Uterus (tissue), 4 donors: ENCODE results near the gene GLCE. TPM values are rescaled to one million over a fixed set of nuclear protein-coding genes. Genes with fewer than 3 reads are reported as not detected.

Experiments
- DNase-seq, 2 donors: peaks; one replicate each; pipeline ENCODE4 v3.0.0-alpha.2; 2019 to 2020
- H3K27ac ChIP-seq, 2 donors: fragments of 200-600 bp; sonication (generic); 1 replicate in 1 of 2; 2 replicates in 1 of 2; pipeline ENCODE4 v1.5.1; 2016 to 2018
- H3K27me3 ChIP-seq, 2 donors: fragments of 200-600 bp; sonication (generic); one replicate each; pipeline ENCODE4 v1.5.1; 2018 to 2019; ENCODE audit warnings: control low read depth in 1 of 2
- H3K36me3 ChIP-seq, 2 donors: fragments of 200-600 bp; sonication (generic); one replicate each; pipeline ENCODE4 v1.5.1; 2019; ENCODE audit warnings: control low read depth in 1 of 2
- H3K4me1 ChIP-seq, 2 donors: fragments of 200-600 bp; sonication (generic); one replicate each; pipeline ENCODE4 v1.5.1; 2018 to 2019; ENCODE audit warnings: control low read depth in 1 of 2
- H3K4me3 ChIP-seq, 2 donors: fragments of 200-600 bp; sonication (generic); 1 replicate in 1 of 2; 2 replicates in 1 of 2; pipeline ENCODE4 v1.5.1; 2018 to 2019; ENCODE audit warnings: mild to moderate bottlenecking in 1 of 2
- H3K9me3 ChIP-seq, 2 donors: fragments of 200-600 bp; sonication (generic); one replicate each; pipeline ENCODE4 v1.5.1; 2019; ENCODE audit warnings: control low read depth in 1 of 2
- CTCF ChIP-seq, 4 experiments: fragments of 200-600 bp in 2 of 4; fragments of 450-650 bp in 2 of 4; sonication (generic) in 2 of 4; IDR thresholded peaks; one replicate each; pipeline ENCODE4 v1.5.1; 2016 to 2019; ENCODE audit warnings: antibody characterized with exemption in 4 of 4, mild to moderate bottlenecking in 2 of 4, moderate library complexity in 1 of 4
- POLR2A ChIP-seq, 2 donors: fragments of 450-650 bp; IDR thresholded peaks; one replicate each; pipeline ENCODE4 v1.6.1; 2016; ENCODE audit warnings: antibody characterized with exemption in 2 of 2, mild to moderate bottlenecking in 1 of 2, moderate library complexity in 1 of 2
- intact Hi-C: fragments of 100-400 bp; cut with DNase I; formaldehyde crosslinking; loops from one replicate; pipeline ENCODE4 v1.15.1; 2023; ENCODE audit warnings: low total_unique reads
- total RNA-seq, 4 donors: library from RNA; depleted of rRNA in 3 of 4; stranded (reverse); fragments of >200 nt in 3 of 4; gene quantifications; one replicate each; pipeline versions ENCODE4 v1.1.0 to v1.2.4, GENCODE V29; 2014 to 2023
- donor health status: DM: yes; HTN: yes; CAD: no.

Gene GLCE
- total RNA-seq, 4 donors from 2014 or later, result 3.1 to 46.0 (median 14.7) TPM

GRCh38 chr15:69158201-69158842, 2.1 kb upstream of the GLCE start:
- no peak for DNase-seq
- Histone ChIP-seq H3K27ac (no peak overlapping the region), H3K27me3 (no peaks in the 10 kb centered on the region), H3K4me1 (peaks cover 0 to 4% of the 10 kb centered on the region in 2 donors), H3K36me3 (no peaks in the 10 kb centered on the region), H3K4me3 (no peak overlapping the region), H3K9me3 (no peaks in the 10 kb centered on the region)
- intact Hi-C loops, result no loop called here
- no peak for TF ChIP-seq CTCF (IDR thresholded peaks at IDR 0.05)
- TF ChIP-seq POLR2A (IDR thresholded peaks at IDR 0.05), result no peak

DNA sequence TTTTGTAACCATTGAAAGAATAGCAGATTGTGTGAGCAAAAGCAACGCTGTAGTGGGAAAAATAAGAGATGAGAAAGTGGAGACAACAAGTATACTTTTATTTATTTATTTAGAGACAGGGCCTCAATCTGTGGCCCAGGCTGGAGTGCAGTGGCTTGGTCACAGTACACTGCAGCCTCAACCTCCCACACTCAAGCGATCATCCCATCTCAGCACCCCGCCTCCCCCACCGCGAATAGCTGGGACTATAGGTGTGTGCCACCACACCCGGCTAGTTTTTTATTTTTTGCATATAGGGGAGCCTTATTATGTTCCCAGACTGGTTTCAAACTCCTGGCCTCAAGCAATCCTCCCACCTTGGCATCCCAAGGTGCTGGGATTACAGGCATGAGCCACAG, 1.6 kb upstream of the GLCE start:
- H3K4me1 ChIP-seq, result peaks cover 0 to 4% of the 10 kb centered on the region in 2 donors
- H3K9me3 ChIP-seq, result no peaks in the 10 kb centered on the region
- no peak for DNase-seq
- TF ChIP-seq CTCF (IDR thresholded peaks at IDR 0.05) (no peak), POLR2A (IDR thresholded peaks at IDR 0.05) (no peak)
- H3K27me3 ChIP-seq, result no peaks in the 10 kb centered on the region
- intact Hi-C loops, result no loop called here
- H3K36me3 ChIP-seq, result no peaks in the 10 kb centered on the region
- H3K4me3 ChIP-seq, result no peak overlapping the region
- H3K27ac ChIP-seq, result no peak overlapping the region

GRCh38 chr15:69159805-69160140, 662 bp upstream of the GLCE start:
- H3K27ac ChIP-seq, result peak overlapping the region; percentile 47 to 60

GRCh38 chr15:69161079-69161877, 843 bp downstream of the GLCE start:
- peaks cover 0 to 4% of the 10 kb centered on the region in 2 donors for H3K4me1 ChIP-seq
- H3K36me3 ChIP-seq, result no peaks in the 10 kb centered on the region
- peak overlapping the region; percentile 76 to 82 for H3K27ac ChIP-seq
- peak overlapping the region; percentile 80 to 91 for H3K4me3 ChIP-seq
- TF ChIP-seq POLR2A (IDR thresholded peaks at IDR 0.05) (no peak), CTCF (IDR thresholded peaks at IDR 0.05) (peak in 2 of 4 experiments; percentile 16 to 34)
- H3K9me3 ChIP-seq, result no peaks in the 10 kb centered on the region
- intact Hi-C loops, result no loop called here
- peak; percentile 25 to 26 for DNase-seq
- H3K27me3 ChIP-seq, result no peaks in the 10 kb centered on the region

More at GRCh38 chr15:69159805-69160140, 662 bp upstream of the GLCE start:
- Histone ChIP-seq H3K36me3 (no peaks in the 10 kb centered on the region), H3K27me3 (no peaks in the 10 kb centered on the region), H3K9me3 (no peaks in the 10 kb centered on the region), H3K4me3 (peak overlapping the region; percentile 80 to 91), H3K4me1 (peaks cover 0 to 4% of the 10 kb centered on the region in 2 donors)
- DNase-seq, result no peak
- TF ChIP-seq CTCF (IDR thresholded peaks at IDR 0.05) (no peak), POLR2A (IDR thresholded peaks at IDR 0.05) (no peak)
- intact Hi-C loops, result no loop called here

DNA sequence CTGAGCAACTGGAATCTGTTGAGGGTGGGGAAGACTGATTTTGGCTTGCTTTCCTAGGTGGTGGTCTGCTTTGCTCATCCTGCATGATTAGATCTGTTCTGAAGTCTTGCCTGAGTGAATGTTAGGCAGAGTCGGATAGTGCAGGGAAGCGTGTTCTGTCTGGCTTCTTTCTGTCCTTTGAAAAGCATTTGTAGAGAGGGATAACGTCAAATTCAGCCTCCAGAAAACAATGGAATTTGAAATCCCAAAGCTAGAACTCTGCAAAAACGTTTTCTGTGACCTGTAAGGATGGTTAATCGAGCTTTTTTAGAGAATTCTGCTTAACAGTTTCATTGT, 1.4 kb downstream of the GLCE start:
- peaks cover 0 to 4% of the 10 kb centered on the region in 2 donors for H3K4me1 ChIP-seq
- no peaks in the 10 kb centered on the region for H3K9me3 ChIP-seq
- TF ChIP-seq CTCF (IDR thresholded peaks at IDR 0.05), result peak in 1 of 4 experiments; percentile 5
- TF ChIP-seq POLR2A (IDR thresholded peaks at IDR 0.05), result no peak
- H3K27ac ChIP-seq, result peak overlapping the region in 1 of 2 donors; percentile 76
- intact Hi-C loops, result no loop called here
- no peak for DNase-seq
- no peaks in the 10 kb centered on the region for H3K27me3 ChIP-seq
- H3K4me3 ChIP-seq, result peak overlapping the region; percentile 80 to 91
- H3K36me3 ChIP-seq, result no peaks in the 10 kb centered on the region
